HK-2 (cell line): ENCODE results near the gene HASPIN.

Source experiments
- DNase-seq: peaks from one replicate; pipeline ENCODE4 v3.0.0-alpha.2; 2018; ENCODE audit not compliant: unreplicated experiment

Gene HASPIN

DNA sequence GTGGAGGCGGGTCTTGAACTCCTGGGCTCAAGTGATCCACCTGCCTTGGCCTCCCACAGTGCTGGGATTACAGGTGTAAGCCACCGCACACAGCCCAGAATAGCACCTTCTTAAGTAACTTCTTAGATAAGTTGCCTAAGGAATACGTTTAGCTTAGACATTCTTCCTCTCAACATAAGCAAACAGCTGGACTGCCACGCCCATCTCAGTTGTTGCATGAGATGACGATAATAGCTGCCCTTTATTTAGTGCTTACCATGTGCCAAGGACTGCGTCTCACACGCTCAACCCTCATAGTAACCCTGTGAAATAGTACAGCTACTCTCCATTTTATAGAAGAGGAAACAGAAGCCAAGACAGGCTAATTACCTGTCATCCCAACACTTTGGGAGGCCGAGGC lies 11.8 kb downstream of the HASPIN start:
- no peak for DNase-seq

DNA sequence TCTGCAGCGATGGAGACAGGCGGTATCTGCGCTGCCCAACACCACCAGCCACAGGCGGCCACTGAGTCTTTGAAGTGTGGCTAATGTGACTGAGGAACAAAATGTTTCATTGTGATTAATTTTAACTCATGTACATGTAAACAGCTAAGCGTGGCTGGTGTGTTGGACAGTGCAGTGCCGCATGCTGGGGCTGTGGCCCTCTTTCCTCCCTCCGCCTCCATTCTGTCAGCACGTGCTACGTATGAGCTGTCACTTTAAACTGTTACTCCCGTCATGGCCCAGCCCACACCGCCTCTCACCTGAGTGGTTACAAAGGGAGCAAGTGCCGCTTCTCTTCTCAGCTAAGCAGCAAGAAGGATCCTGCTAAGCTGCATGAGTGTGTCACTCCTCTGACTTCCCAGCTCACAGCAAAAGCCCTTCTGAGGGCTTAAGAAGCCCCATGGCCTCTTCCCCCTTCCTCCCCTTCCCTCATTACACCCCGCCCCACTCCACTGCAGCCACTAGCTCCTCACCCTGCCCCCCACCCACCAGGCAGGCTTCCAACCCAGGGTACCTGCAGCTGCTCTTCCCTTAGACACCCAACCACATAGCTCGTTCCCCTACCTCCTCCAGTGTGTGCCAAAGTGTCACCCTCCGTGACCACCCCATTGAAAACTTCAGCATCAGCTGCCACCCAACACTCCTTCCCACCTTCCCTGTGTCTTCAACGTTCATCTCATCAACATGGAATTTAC lies 15.0 kb downstream of the HASPIN start:
- DNase-seq: peak; percentile 59

DNA sequence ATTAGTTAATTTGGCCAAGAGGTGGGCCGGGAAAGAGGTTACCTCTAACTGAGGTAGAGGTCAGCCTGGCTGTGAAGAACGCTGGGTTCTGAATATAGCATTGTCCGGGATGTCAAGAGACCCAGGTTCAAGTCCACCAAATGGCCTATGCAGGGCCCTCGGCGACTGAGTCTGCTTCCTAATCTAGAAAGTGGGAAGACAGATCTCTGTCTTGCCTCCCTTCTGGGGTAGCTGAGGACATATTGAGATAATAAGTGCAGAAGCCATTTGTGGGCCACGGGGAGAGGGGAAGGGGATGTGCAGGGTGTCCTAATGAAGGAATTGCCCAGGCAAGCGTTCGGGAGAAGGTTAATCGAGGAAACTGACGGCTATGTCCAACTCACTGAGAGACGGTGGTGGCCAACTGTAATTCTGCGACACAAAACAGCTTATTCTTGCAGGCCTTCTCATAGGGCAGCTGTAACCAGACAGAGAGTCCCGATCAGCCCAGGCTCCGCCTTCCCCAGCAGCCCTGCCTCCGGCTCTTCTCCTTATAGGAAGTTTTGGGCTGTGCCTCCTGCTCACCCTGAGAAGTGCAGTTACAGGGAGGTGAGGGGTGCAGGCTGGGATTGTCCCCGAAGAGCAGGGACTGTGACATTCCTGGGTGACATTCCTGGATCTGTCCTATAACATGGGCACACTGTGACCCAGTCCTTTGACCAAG lies 15.9 kb downstream of the HASPIN start:
- DNase-seq: no peak

DNA sequence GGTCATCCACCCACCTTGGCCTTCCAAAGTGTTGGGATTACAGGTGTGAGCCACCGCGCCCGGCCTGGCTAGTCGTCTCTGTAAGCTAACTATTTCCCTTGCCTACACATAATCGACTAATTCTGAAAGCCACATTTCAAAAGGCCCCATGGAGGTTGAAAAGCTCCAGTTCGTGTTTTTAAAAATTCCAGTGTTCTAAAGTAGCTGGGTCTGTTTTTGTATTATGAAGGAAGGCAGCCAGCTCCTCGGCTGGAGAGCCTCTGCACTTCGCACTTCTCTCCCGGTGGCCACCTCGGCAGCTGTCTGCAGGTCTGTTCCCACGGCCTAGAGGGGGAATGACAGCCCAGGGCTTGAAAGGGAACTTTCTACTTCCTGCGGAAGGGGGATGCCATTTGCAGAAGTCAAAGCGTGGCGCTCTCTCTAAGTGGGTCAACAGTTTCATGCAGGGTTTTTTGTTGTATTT lies 16.9 kb downstream of the HASPIN start:
- no peak for DNase-seq

DNA sequence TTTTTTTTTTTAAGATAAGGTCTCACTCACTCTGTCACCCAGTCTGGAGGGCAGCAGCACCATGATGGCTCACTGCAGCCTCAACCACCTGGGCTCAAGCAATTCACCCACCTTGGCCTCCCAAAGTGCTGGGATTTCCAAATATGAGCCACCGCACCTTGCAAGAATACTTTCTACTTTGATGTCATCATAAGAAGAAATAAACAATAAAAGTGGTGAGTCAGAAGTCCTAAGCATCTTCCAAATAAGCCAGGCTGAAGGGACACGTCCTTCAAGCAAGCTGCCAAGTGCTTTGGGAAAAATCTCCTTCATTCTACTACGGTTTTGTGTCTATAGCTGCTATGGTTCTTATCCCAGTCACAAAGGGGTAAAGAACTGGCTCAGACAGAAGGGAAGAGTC lies 20.3 kb downstream of the HASPIN start:
- no peak for DNase-seq

DNA sequence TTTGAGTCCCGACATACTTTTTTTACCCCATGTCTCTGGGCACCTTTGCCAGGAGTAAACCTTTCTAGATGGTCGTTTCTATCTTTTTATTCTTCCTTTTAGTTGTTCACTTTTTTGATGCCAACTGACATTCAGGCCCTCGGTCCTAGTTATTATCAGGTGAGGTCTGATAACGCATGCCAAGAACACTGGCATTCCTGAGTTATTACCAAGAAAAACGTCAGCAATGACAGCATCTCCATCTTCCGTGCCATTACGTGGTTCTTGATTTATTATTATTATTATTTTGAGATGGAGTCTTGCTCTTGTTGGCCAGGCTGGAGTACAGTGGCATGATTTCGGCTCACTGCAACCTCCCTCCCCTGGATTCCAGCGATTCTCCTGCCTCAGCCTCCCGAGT lies 21.4 kb downstream of the HASPIN start:
- no peak for DNase-seq

DNA sequence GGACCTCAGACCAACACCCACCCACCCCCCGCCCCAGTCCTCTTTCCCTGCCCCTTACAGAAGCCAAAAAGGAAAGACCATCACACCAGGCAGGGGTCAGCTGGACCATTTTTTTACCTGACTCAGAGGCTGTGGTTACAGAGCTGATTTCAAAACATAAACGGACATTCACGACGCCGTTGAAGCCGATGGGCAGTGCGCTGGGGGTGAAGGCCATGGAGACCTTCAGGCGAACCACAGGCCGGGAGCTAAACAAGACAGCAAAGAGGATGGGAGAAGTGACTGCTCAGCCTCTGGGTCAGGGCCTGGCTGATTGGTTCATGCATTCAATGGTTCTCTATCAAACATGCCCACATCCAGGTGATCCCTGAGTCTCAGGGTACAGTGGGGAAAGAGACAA lies 24.1 kb downstream of the HASPIN start:
- DNase-seq: no peak

DNA sequence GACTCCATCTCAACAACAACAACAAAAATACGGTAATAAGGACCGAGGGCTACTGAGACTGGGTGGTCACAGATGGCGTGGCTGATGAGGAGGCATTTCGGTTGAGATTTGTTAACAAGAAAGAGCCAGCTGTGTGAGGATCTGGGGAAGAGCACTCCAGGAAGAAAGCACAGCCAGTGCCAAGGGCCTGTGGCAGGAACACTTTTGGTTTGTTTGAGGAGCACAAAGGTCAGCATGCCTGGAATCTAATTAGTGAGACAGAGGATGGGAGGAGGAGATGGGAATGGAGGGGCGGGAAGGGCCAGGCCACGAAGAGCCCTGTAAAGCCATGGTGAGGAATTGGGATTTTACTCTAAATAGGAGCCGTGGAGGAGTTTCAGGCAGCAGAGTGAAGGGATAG lies 24.9 kb downstream of the HASPIN start:
- DNase-seq: no peak

DNA sequence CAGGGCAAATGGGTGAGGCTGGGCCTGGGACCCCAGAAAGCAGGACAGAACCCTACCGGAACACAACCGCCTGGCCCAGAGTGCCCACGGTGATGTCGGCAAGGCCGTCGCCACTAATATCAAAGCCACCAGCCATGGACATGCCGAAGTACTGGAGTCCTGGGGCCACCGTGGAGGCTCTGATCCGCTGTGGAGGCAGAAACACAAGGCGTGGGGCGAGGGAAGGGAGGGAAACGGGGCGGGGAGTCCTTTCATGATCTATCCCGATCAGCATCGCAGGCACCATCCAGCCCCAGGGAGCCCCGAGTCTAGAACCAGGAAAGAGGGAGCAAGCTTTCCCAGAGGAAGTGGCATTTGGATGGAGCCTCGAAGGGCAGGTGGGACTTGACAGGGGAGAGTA lies 26.6 kb downstream of the HASPIN start:
- no peak for DNase-seq

DNA sequence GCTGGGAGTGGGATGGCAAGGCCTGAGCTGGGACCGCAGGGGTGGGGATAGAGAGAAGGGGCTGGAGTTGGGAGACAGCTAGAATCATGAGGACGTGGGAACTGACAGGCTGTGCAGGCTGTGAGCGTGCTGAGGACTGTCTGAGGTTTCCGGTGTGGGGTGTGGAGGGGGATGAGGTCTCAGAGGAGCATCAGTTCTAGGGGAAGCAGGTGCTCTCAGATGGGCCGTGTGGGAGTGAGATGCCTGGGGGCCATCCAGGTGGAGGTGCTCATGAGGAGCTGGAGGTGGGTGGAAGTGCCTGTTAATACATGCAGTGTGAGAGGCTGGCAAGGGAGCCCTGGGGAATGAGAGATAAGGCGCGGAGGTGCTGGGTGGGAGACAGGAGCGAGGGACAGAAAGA lies 27.2 kb downstream of the HASPIN start:
- DNase-seq: no peak

DNA sequence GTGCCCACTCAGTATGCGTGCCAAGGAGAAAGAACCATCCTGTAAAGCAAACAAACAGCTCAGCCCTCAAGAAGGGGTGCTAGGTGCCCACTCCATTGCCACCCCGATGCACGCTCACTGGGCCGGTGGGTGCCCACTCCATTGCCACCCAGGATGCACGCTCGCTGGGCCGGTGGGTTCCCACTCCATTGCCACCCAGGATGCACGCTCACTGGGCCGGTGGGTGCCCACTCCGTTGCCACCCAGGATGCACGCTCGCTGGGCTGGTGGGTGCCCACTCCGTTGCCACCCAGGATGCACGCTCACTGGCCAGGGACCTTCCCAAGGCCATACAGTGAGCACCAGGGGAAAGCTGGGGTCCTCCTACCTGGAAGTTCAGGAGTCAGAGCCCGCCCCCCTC lies 28.1 kb downstream of the HASPIN start:
- DNase-seq: no peak

DNA sequence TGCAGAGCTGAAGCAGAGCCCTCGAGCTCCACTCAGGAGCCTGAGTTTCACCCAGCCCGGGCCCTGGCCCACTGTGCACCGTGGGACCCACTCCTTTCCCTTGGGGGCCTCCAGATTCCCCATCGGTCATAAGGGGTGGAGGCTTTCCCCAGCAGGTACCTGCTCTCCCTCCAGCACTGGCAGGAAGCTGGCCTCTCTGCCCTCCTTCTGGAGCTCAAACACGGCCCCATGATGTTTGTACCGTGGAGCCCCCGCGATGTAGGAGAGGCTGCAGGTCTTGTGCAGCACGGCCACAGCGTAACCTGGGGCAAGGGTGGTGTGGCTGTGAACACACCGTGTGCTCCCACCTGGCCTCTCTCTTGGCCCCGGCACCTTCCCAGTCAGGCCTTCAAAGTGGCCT lies 29.9 kb downstream of the HASPIN start:
- no peak for DNase-seq

DNA sequence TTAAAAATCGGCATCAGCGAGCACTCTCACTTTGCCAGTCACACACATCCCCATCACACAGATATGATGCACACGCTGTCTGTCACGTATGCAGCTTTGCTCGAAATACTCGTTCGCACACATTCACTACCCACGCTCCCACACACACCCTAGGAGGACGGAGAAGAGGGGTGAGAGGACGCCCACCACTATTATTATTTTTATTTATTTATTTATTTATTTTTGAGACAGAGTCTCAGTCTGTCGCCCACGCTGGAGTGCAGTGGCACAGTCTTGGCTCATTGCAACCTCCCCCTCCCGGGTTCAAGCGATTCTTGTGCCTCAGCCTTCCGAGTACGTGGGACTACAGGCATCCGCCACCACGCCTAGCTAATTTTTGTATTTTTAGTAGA lies 30.4 kb downstream of the HASPIN start:
- no peak for DNase-seq

DNA sequence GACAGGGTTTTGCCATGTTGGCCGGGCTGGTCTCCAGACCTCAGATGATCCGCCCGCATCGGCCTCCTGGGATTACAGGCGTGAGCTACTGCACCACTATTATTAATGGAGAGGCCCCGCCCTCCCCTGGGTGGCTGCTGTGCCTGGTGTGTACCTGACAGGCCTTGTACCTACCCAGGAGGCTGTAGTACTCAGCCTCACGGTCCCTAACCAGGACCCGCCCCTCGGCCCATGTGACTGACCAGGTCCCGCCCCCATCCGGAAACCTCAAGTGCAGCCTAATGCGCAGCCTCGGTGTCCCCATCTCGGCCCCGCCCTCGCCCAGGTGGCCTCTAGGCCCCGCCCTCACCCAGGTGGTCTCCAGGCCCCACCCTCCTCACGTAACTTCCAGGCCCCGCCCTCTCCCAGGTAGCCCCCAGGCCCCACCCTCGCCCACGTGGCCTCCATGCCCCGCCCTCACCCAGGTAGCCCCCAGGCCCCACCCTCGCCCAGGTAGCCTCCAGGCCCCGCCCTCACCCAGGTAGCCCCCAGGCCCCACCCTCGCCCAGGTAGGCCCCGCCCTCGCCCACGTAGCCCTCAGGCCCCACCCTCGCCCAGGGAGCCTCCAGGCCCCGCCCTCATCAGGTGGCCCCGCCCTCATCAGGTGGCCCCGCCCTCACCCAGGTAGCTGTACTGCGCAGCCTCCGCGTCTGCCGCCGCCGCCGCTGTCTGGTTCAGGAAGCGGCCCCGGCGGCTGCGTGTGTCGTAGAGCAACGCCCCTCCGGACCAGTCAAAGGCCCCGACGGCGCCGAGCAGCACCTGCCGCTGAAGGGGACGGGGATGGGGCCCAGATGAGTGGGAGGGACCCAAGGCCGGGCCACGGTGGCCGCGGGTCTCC lies 31.0 kb downstream of the HASPIN start:
- no peak for DNase-seq

DNA sequence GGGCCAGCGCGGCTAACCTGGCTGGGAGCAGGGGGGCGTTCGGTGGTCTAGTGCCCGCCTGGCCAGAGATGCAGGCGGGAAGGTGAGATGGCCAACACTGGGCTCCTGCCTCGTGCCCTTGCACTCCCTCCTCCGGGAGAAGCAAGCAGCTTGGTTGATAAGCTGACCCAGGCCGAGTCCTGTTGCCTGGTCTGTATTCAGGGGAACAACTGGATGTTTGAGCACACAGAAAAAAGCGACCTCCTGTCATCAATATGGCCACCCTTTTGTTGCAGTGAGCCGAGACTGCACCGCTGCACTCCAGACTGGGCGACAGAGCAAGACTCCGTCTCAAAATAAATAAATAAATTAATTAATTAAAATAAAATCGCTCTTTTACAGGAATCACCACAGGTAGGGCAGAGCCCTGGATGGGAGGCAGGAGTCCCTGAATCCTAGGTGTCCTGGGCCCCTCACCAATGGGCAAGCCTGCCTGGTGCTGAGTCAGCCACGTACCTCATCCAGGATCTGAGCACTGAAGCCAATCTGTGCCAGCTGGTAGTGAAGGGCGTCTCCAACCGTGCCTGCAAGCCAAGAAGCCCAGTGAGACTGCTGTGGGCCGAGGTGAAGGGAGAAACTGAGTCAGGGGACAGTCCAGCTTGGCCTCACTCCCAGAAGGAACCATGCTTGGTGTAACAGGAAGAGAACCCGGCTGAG lies 31.8 kb downstream of the HASPIN start:
- DNase-seq: no peak

DNA sequence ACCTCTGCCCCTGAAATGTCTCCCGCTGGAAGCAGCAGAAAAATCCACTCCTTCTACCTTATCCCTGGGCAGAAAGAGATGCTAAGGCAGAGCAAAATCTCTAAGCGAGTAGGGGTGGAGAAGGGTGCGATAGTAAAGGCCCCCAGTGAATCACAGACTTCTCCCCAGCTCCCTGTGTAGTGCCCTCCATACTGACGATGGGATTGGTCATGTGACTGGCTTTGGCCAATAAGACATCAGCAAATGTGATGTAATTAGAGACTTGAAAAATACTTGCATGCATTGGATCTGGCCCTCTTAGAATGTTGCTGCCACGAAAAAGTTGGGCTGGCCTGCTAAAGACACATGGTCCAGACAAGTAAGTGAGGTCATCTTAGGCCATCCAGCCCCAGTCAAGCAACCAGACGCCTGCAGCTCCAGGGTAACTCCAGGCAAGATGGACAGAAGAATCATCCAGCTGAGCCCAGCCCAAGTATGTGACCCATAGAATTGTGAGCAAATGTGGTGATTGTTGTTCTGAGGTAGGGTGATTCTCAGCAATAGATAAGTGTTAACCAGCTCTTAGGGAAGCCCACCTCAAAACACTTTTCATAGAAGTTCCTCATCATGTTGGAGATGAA lies 36.0 kb downstream of the HASPIN start:
- no peak for DNase-seq

DNA sequence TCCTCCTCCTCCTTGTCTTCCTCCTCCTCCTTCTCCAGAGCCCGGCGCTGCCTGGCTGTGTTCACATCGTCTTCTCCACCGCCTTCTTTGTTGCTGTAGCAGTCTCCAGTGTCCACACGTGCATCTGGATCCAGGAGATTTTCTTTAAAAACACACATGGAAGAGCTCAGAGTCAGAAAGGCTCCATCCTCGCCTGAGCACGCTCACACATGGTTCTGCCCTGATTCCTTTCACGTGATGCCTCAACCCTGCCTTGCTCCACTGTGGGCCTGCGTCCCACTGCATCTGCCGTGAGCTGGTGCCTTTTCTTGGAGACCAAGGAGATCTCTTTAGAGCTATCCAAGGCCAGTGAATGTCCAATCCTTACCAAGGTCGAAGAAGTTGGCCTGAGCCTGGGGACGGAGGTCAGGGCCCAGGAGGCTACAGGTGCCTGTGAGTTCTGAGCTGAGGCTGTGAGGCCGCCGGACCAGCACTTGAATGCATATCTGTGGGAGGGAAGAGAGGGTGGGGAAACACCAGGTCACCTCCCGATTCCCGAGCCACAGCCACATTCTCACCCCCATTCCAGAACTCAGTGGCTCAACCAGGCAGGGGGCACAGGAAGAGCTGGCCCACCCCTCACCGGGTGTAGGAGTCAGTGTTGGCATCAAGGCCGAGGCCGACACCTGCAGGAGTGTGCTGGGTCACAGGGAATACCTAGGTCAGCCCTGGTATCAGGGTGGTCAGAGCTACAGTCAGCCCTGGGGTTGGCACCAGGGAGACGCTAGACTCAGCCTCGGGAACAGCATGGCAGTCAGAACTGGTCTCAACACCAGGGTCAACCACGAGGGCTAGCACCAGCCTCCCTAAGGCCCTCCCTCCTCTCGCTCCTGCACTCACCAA lies 37.6 kb downstream of the HASPIN start:
- DNase-seq: no peak

DNA sequence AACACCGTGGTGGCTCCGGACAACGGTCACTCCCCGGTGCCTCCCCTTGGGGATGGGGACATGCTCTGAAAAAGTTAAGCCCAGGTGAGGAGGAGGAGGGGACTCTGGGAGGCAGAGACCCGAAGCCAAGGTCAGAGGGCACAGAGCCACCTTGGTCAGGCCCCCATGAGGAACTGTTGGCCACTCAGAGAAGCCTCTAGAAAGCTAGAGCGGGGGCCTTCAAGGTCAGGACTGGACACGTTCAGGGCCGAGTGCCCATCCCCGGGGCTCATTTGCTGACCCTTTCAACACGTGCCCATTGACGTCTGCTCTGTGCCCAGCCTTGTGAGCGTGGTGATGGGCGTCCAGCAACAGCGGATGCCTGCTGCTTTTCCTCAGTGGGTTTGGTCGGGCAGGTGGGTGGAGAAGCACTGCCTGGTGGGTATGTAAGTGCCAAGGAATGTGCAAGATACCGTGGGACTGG lies 38.2 kb downstream of the HASPIN start:
- DNase-seq: no peak

DNA sequence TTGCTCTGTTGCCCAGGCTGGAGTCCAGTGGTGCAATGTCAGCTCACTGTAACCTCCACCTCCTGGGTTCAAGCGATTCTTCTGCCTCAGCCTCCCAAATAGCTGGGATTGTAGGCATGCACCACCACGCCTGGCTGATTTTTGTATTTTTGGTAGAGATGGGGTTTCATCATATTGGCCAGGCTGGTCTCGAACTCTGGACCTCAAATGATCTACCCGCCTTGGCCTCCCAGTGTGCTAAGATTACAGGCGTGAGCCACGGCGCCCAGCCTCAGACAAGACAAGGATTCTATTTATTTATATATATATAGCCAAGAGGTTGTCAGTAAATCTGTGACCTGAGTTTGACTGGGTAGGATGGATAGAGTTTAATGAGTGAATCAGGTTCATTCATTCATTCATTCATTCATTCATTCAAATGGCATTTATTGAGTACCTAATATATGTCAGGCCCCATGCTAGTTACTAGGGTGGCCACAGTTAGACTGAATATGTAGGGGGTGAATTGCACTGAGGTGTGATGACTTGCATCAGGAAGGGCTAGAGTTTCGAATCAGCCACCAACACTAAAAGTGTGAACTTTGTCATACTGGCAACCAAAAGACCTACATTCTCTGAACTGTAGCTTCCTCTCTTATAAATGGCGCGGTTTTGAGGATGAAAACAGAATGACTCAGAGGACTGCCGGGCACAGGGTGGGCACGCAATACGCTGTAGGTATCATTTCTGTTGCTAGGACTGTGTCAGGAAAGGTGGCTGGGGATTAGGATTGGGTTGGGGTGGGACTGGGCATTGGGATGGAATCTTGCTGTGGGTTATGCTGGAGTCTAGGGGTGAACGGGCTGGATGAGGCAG lies 39.4 kb downstream of the HASPIN start:
- no peak for DNase-seq
